Keratinocyte (primary cell): ENCODE data around the gene CDH16. TPM values are rescaled to one million over a fixed set of nuclear protein-coding genes. Genes with fewer than 3 reads are reported as not detected.

Experiments used
- DNase-seq: peaks from one replicate; pipeline ENCODE4 v3.0.0-alpha.2; 2011; ENCODE audit warnings: low read depth, missing footprints, low spot score
- FAIRE-seq: peaks from 2 replicates; lab custom pipeline; 2011; peaks lifted over from hg19 to GRCh38; lab: Jason Lieb, UNC
- H2AFZ ChIP-seq: 2 replicates; pipeline ENCODE4 v1.6.0; 2012; ENCODE audit warnings: low read length, control low read depth, inconsistent platforms; ENCODE audit not compliant: control insufficient read depth
- H3K27ac ChIP-seq: 2 replicates; pipeline ENCODE4 v1.5.1; 2011; ENCODE audit warnings: low read length; ENCODE audit not compliant: control insufficient read depth, insufficient read depth
- H3K27me3 ChIP-seq: 3 replicates; pipeline ENCODE4 v1.6.0; 2011; ENCODE audit warnings: low read length; ENCODE audit not compliant: control insufficient read depth, insufficient read depth; ENCODE audit errors: extremely low read depth
- H3K36me3 ChIP-seq, 2 experiments: 2 replicates in 1 of 2; 3 replicates in 1 of 2; pipeline ENCODE4 v1.5.1; 2011; ENCODE audit warnings: low read length in 2 of 2, mild to moderate bottlenecking in 1 of 2; ENCODE audit not compliant: control insufficient read depth in 2 of 2, insufficient read depth in 2 of 2; ENCODE audit errors: extremely low read depth in 1 of 2
- H3K4me1 ChIP-seq: 3 replicates; pipeline ENCODE4 v1.5.1; 2011; ENCODE audit warnings: low read length; ENCODE audit not compliant: control insufficient read depth, insufficient read depth; ENCODE audit errors: extremely low read depth
- H3K4me2 ChIP-seq: 3 replicates; pipeline ENCODE4 v1.6.0; 2011; ENCODE audit warnings: low read depth, low read length; ENCODE audit not compliant: control insufficient read depth, insufficient read depth; ENCODE audit errors: extremely low read depth
- H3K4me3 ChIP-seq, 3 experiments: fragments of 200-600 bp in 1 of 3; sonication (generic) in 1 of 3; 2 replicates in 2 of 3; 3 replicates in 1 of 3; pipeline ENCODE4 v1.5.1; 2011 to 2016; ENCODE audit warnings: low read length in 3 of 3, mild to moderate bottlenecking in 3 of 3, control low read depth in 2 of 3, inconsistent platforms in 1 of 3, low read depth in 1 of 3, mixed read lengths in 1 of 3, mixed run types in 1 of 3, moderate library complexity in 1 of 3; ENCODE audit not compliant: control insufficient read depth in 2 of 3, insufficient read depth in 2 of 3; ENCODE audit errors: extremely low read depth in 1 of 3
- H3K79me2 ChIP-seq: 2 replicates; pipeline ENCODE4 v1.6.0; 2012; ENCODE audit warnings: low read length; ENCODE audit not compliant: control insufficient read depth, insufficient read depth
- H3K9ac ChIP-seq: 3 replicates; pipeline ENCODE4 v1.6.0; 2011; ENCODE audit warnings: low read length; ENCODE audit not compliant: control insufficient read depth, insufficient read depth; ENCODE audit errors: extremely low read depth
- H3K9me1 ChIP-seq: 3 replicates; pipeline ENCODE4 v1.6.0; 2011; ENCODE audit warnings: low read length; ENCODE audit not compliant: control insufficient read depth, insufficient read depth; ENCODE audit errors: extremely low read depth
- H3K9me3 ChIP-seq: 2 replicates; pipeline ENCODE4 v1.5.1; 2012; ENCODE audit warnings: low read depth, low read length; ENCODE audit not compliant: control insufficient read depth
- H4K20me1 ChIP-seq: 3 replicates; pipeline ENCODE4 v1.6.0; 2011; ENCODE audit warnings: low read length; ENCODE audit not compliant: control insufficient read depth, insufficient read depth; ENCODE audit errors: extremely low read depth
- CTCF ChIP-seq, 3 experiments: IDR thresholded peaks in 1 of 3; conservative IDR thresholded peaks in 1 of 3; optimal IDR thresholded peaks in 1 of 3; 2 replicates in 2 of 3; 3 replicates in 1 of 3; pipeline versions ENCODE3 to v1.5.1; 2011; ENCODE audit warnings: low read length in 3 of 3, mild to moderate bottlenecking in 3 of 3, moderate library complexity in 2 of 3, control low read depth in 1 of 3, inconsistent platforms in 1 of 3; ENCODE audit not compliant: insufficient read depth in 2 of 3; ENCODE audit errors: extremely low read depth in 1 of 3
- EZH2 ChIP-seq: IDR thresholded peaks from one replicate; pipeline ENCODE4 v1.6.1; 2012; ENCODE audit warnings: inconsistent platforms, mild to moderate bottlenecking, low read length, moderate library complexity
- dilution Hi-C: fragments of 300-500 bp; cut with MboI; formaldehyde crosslinking; loops from one replicate; pipeline ENCODE4 v1.7.0; 2020; ENCODE audit warnings: low sequenced_read_pairs; ENCODE audit not compliant: extremely low pct_ligation_motif_present
- polyA plus RNA-seq, 5 experiments: library from polyadenylated mRNA; depleted of rRNA in 3 of 5; stranded (reverse) in 3 of 5; stranded (forward) in 1 of 5; unstranded in 1 of 5; fragments of >200 nt; gene quantifications; 1 replicate in 1 of 5; 2 replicates in 3 of 5; 3 replicates in 1 of 5; pipeline versions ENCODE4 v1.2.1 to v1.2.3, GENCODE V29; 2011 to 2012; ENCODE audit warnings: missing spikeins in 2 of 5, low read depth in 1 of 5, low replicate concordance in 1 of 5

Gene CDH16
- polyA plus RNA-seq, 1 donor (not counting 4 experiments of a cell fraction or from before 2014, with no cell fraction given) = 0.45 TPM

GRCh38 chr16:66960270-66960669 lies 41.6 kb upstream of the CDH16 start:
- H3K9ac ChIP-seq = no peak overlapping the region
- no peak overlapping the region for H3K4me3 ChIP-seq
- no peak overlapping the region for H3K27ac ChIP-seq
- H3K79me2 ChIP-seq = no peaks in the 10 kb centered on the region
- no peaks in the 10 kb centered on the region for H3K27me3 ChIP-seq
- H2AFZ ChIP-seq = no peak overlapping the region
- H3K9me3 ChIP-seq = no peaks in the 10 kb centered on the region
- no peak overlapping the region for H3K4me2 ChIP-seq
- H3K4me1 ChIP-seq = peaks cover 3% of the 10 kb centered on the region
- no peak for FAIRE-seq
- H3K9me1 ChIP-seq = no peaks in the 10 kb centered on the region
- peaks cover 0 to 1% of the 10 kb centered on the region in 2 experiments for H3K36me3 ChIP-seq
- TF ChIP-seq CTCF (optimal IDR thresholded peaks at IDR 0.05 in 1 of 3, IDR thresholded peaks at IDR 0.05 in 1 of 3, conservative IDR thresholded peaks at IDR 0.05 in 1 of 3; ENCODE audit: extremely low read depth in 1 of 3, insufficient read depth in 2 of 3, low read length in 3 of 3) (no peak), EZH2 (no peak)
- DNase-seq = no peak
- no peaks in the 10 kb centered on the region for H4K20me1 ChIP-seq
- dilution Hi-C loops = no loop called here

DNA sequence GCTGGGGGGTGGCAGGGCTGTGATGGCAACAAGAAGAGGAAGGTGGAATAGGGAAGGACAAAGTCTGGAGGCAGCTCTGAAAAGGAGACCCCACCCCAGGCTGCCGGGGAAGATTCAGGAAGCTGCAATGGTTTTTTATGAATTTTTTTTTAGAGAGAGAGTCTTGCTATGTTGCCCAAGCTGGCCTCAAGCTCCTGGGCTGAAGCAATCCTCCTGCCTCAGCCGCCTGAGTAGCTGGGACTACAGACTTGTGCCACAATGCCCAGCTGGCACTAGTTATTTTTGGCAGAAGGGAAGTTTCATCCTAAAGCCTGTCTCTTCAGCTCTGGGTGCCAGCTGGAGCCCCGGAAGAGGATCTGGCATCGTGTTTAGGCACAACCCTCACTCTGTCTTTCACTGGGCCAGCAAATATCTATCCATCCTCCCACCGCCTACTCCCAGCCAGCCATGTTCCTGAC lies 41.0 kb upstream of the CDH16 start:
- Histone ChIP-seq H3K9ac (no peak overlapping the region), H3K79me2 (no peaks in the 10 kb centered on the region), H3K4me2 (no peak overlapping the region), H3K9me3 (no peaks in the 10 kb centered on the region), H2AFZ (no peak overlapping the region), H3K4me1 (peaks cover 3% of the 10 kb centered on the region), H3K4me3 (no peak overlapping the region), H3K36me3 (peaks cover 0 to 1% of the 10 kb centered on the region in 2 experiments), H4K20me1 (no peaks in the 10 kb centered on the region), H3K27ac (no peak overlapping the region), H3K27me3 (no peaks in the 10 kb centered on the region), H3K9me1 (no peaks in the 10 kb centered on the region)
- no peak for TF ChIP-seq CTCF (optimal IDR thresholded peaks at IDR 0.05 in 1 of 3, IDR thresholded peaks at IDR 0.05 in 1 of 3, conservative IDR thresholded peaks at IDR 0.05 in 1 of 3; ENCODE audit: extremely low read depth in 1 of 3, insufficient read depth in 2 of 3, low read length in 3 of 3)
- TF ChIP-seq EZH2 = no peak
- FAIRE-seq (no peak), DNase-seq (no peak)
- dilution Hi-C loops = no loop called here
